Suprapubic skin (tissue), 4 donors: ENCODE data around the gene SCGB2B2.

Experiments used
- POLR2A ChIP-seq, 2 donors: fragments of 450-650 bp; IDR thresholded peaks; one replicate each; pipeline ENCODE4 v1.6.1; 2017; ENCODE audit warnings: antibody characterized with exemption in 2 of 2, mild to moderate bottlenecking in 2 of 2, moderate library complexity in 2 of 2
- POLR2AphosphoS5 ChIP-seq, 3 donors: sonication (generic); formaldehyde crosslinking; IDR thresholded peaks; one replicate each; pipeline ENCODE4 v1.6.1; 2017; ENCODE audit warnings: antibody characterized with exemption in 3 of 3
- TF ChIP-seq, protein P1 (sequence below), 2 donors: fragments of 200-600 bp in 1 of 2; fragments of 450-650 bp in 1 of 2; sonication (generic) in 1 of 2; IDR thresholded peaks; one replicate each; pipeline ENCODE4 v1.5.1; 2016 to 2019; ENCODE audit warnings: antibody characterized with exemption in 2 of 2, mild to moderate bottlenecking in 1 of 2, moderate library complexity in 1 of 2

DNA sequence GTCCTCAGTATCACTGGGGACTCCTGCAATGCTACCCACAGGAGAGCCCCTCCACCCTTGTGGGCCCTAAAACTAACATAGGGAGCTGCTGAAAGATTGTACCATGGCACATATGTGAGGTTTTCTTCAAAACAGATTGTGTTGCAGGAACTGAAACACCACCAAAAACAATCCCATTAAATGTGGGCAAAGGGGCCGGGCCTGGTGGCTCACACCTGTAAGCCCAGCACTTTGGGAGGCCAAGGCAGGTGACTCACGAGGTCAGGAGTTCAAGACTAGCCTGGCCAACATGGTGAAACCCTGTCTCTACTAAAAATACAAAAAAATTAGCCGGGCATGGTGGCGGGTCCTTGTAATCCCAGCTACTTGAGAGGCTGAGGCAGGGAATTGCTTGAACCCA, 34.7 kb downstream of the SCGB2B2 start:
- TF ChIP-seq, protein P1, sequence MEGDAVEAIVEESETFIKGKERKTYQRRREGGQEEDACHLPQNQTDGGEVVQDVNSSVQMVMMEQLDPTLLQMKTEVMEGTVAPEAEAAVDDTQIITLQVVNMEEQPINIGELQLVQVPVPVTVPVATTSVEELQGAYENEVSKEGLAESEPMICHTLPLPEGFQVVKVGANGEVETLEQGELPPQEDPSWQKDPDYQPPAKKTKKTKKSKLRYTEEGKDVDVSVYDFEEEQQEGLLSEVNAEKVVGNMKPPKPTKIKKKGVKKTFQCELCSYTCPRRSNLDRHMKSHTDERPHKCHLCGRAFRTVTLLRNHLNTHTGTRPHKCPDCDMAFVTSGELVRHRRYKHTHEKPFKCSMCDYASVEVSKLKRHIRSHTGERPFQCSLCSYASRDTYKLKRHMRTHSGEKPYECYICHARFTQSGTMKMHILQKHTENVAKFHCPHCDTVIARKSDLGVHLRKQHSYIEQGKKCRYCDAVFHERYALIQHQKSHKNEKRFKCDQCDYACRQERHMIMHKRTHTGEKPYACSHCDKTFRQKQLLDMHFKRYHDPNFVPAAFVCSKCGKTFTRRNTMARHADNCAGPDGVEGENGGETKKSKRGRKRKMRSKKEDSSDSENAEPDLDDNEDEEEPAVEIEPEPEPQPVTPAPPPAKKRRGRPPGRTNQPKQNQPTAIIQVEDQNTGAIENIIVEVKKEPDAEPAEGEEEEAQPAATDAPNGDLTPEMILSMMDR (IDR thresholded peaks at IDR 0.05): no peak
- TF ChIP-seq POLR2A (IDR thresholded peaks at IDR 0.05) (no peak), POLR2AphosphoS5 (IDR thresholded peaks at IDR 0.05) (no peak)
